H9 (cell line): ENCODE data around the gene CCDC178. TPM values are rescaled to one million over a fixed set of nuclear protein-coding genes. Genes with fewer than 3 reads are reported as not detected.

ENCODE experiments used
- DNase-seq: peaks from one replicate; pipeline ENCODE4 v3.0.0-alpha.2; 2017
- H2AFZ ChIP-seq: one replicate; pipeline ENCODE4 v1.6.1; 2013; ENCODE audit warnings: mild to moderate bottlenecking, low read length, control low read depth, moderate library complexity
- H2AK5ac ChIP-seq: 2 replicates; pipeline ENCODE4 v1.6.1; 2013; ENCODE audit warnings: low read length, control low read depth, mixed read lengths; ENCODE audit not compliant: insufficient read length
- H2BK120ac ChIP-seq: one replicate; pipeline ENCODE4 v1.6.1; 2013; ENCODE audit warnings: low read depth, mild to moderate bottlenecking, low read length, control low read depth, inconsistent platforms; ENCODE audit not compliant: poor library complexity, severe bottlenecking
- H2BK12ac ChIP-seq: 2 replicates; pipeline ENCODE4 v1.6.1; 2013; ENCODE audit warnings: low read length, control low read depth, mixed read lengths, low read depth; ENCODE audit not compliant: insufficient read length
- H2BK15ac ChIP-seq: 2 replicates; pipeline ENCODE4 v1.6.1; 2013; ENCODE audit warnings: low read depth, low read length, control low read depth
- H2BK20ac ChIP-seq: one replicate; pipeline ENCODE4 v1.6.1; 2013; ENCODE audit warnings: low read depth, mild to moderate bottlenecking, low read length, control low read depth, inconsistent platforms; ENCODE audit not compliant: poor library complexity, severe bottlenecking
- H2BK5ac ChIP-seq: 2 replicates; pipeline ENCODE4 v1.6.1; 2013; ENCODE audit warnings: low read length, control low read depth, mixed read lengths; ENCODE audit not compliant: insufficient read length
- H3K14ac ChIP-seq: 2 replicates; pipeline ENCODE4 v1.6.1; 2013; ENCODE audit warnings: low read length, control low read depth; ENCODE audit not compliant: insufficient read depth
- H3K18ac ChIP-seq: 2 replicates; pipeline ENCODE4 v1.6.1; 2013; ENCODE audit warnings: low read depth, mild to moderate bottlenecking, mixed read lengths, low read length, control low read depth; ENCODE audit not compliant: insufficient read length
- H3K23ac ChIP-seq: 2 replicates; pipeline ENCODE4 v1.6.1; 2013; ENCODE audit warnings: low read length, control low read depth, mixed read lengths, low read depth; ENCODE audit not compliant: insufficient read length
- H3K23me2 ChIP-seq: 2 replicates; pipeline ENCODE4 v1.6.1; 2013; ENCODE audit warnings: low read depth, mild to moderate bottlenecking, mixed read lengths, low read length, control low read depth; ENCODE audit not compliant: insufficient read length, poor library complexity, severe bottlenecking
- H3K27ac ChIP-seq: 2 replicates; pipeline ENCODE4 v1.5.1; 2013; ENCODE audit warnings: low read length, control low read depth, mixed read lengths, low read depth; ENCODE audit not compliant: insufficient read length
- H3K27me3 ChIP-seq: 2 replicates; pipeline ENCODE4 v1.6.1; 2013; ENCODE audit warnings: low read length, control low read depth, inconsistent platforms; ENCODE audit not compliant: insufficient read depth
- H3K4ac ChIP-seq: 2 replicates; pipeline ENCODE4 v1.6.1; 2013; ENCODE audit warnings: low read depth, mild to moderate bottlenecking, control low read depth, inconsistent platforms, low read length, moderate library complexity
- H3K4me1 ChIP-seq: 2 replicates; pipeline ENCODE4 v1.6.1; 2013; ENCODE audit warnings: low read length, control low read depth, inconsistent platforms; ENCODE audit not compliant: insufficient read depth
- H3K4me2 ChIP-seq: 2 replicates; pipeline ENCODE4 v1.6.1; 2013; ENCODE audit warnings: low read length, control low read depth, mixed read lengths; ENCODE audit not compliant: insufficient read length, insufficient read depth
- H3K56ac ChIP-seq: 2 replicates; pipeline ENCODE4 v1.6.1; 2013; ENCODE audit warnings: low read depth, mild to moderate bottlenecking, mixed read lengths, low read length, control low read depth; ENCODE audit not compliant: insufficient read length
- H3K79me1 ChIP-seq: 2 replicates; pipeline ENCODE4 v1.6.1; 2013; ENCODE audit warnings: low read depth, mild to moderate bottlenecking, moderate library complexity, low read length, control low read depth, inconsistent platforms; ENCODE audit not compliant: insufficient read depth, poor library complexity, severe bottlenecking
- H3K79me2 ChIP-seq: 2 replicates; pipeline ENCODE4 v1.6.1; 2013; ENCODE audit warnings: low read length, control low read depth, inconsistent platforms; ENCODE audit not compliant: insufficient read depth
- H3K9ac ChIP-seq: 2 replicates; pipeline ENCODE4 v1.6.1; 2013; ENCODE audit warnings: low read length, control low read depth, mixed read lengths; ENCODE audit not compliant: insufficient read length; ENCODE audit errors: extremely low read depth
- H3K9me3 ChIP-seq: one replicate; pipeline ENCODE4 v1.6.1; 2013; ENCODE audit warnings: low read depth, low read length, inconsistent platforms; ENCODE audit not compliant: control insufficient read depth
- H3T11ph ChIP-seq: one replicate; pipeline ENCODE4 v1.6.1; 2013; ENCODE audit warnings: mild to moderate bottlenecking, low read length, control low read depth, inconsistent platforms
- H4K20me1 ChIP-seq: one replicate; pipeline ENCODE4 v1.6.1; 2013; ENCODE audit not compliant: control insufficient read depth, insufficient read length, insufficient read depth
- H4K5ac ChIP-seq: 2 replicates; pipeline ENCODE4 v1.6.1; 2013; ENCODE audit warnings: low read depth, mild to moderate bottlenecking, mixed read lengths, low read length, control low read depth; ENCODE audit not compliant: insufficient read length
- H4K8ac ChIP-seq: replicated peaks from 2 replicates; pipeline ENCODE4 v1.6.1; 2013; ENCODE audit warnings: low read length, control low read depth, mixed read lengths, low read depth; ENCODE audit not compliant: insufficient read length
- H4K91ac ChIP-seq: 2 replicates; pipeline ENCODE4 v1.6.1; 2013; ENCODE audit warnings: low read depth, mild to moderate bottlenecking, moderate library complexity, mixed read lengths, low read length, control low read depth; ENCODE audit not compliant: insufficient read length
- H3K27ac Mint-ChIP-seq, 3 experiments: 2 replicates in 2 of 3; 3 replicates in 1 of 3; pipeline ENCODE4 v1.8.0; 2020 to 2021; ENCODE audit warnings: mixed read lengths in 3 of 3, mild to moderate bottlenecking in 1 of 3, moderate library complexity in 1 of 3
- H3K27me3 Mint-ChIP-seq: 2 replicates; pipeline ENCODE4 v1.8.0; 2021; ENCODE audit warnings: low read depth, mild to moderate bottlenecking, moderate library complexity, mixed read lengths
- H3K36me3 Mint-ChIP-seq, 3 experiments: 2 replicates in 2 of 3; 3 replicates in 1 of 3; pipeline ENCODE4 v1.8.0; 2020 to 2021; ENCODE audit warnings: low read depth in 3 of 3, mixed read lengths in 3 of 3; ENCODE audit not compliant: insufficient read depth in 1 of 3
- H3K4me1 Mint-ChIP-seq, 2 experiments: 2 replicates each; pipeline ENCODE4 v1.8.0; 2020; ENCODE audit warnings: mixed read lengths in 2 of 2
- H3K4me3 Mint-ChIP-seq, 2 experiments: 2 replicates in 1 of 2; 3 replicates in 1 of 2; pipeline ENCODE4 v1.8.0; 2020 to 2021; ENCODE audit warnings: mild to moderate bottlenecking in 2 of 2, mixed read lengths in 2 of 2, moderate library complexity in 1 of 2
- H3K9me3 Mint-ChIP-seq, 2 experiments: 2 replicates in 1 of 2; 3 replicates in 1 of 2; pipeline ENCODE4 v1.8.0; 2020; ENCODE audit warnings: mild to moderate bottlenecking in 2 of 2, mixed read lengths in 2 of 2, moderate library complexity in 1 of 2
- CTCF ChIP-seq: fragments of 200-600 bp; sonication (generic); conservative IDR thresholded peaks from 3 replicates; pipeline ENCODE4 v1.8.0; 2021; ENCODE audit warnings: antibody characterized with exemption, mild to moderate bottlenecking
- WGBS: extraction: QIAGEN DNeasy Blood & Tissue Kit; methylation state at CpG from one replicate; pipeline ENCODE4 v1.1.7; 2013; ENCODE audit warnings: missing lambda C conversion rate, low lambda C conversion rate, mixed read lengths; ENCODE audit not compliant: insufficient read length; ENCODE audit errors: extremely low coverage; 5-methylcytosine and 5-hydroxymethylcytosine counted together
- total RNA-seq: library from RNA; stranded (reverse); gene quantifications from 2 replicates; pipeline ENCODE4 v1.2.1, GENCODE V29; 2021

The CCDC178 gene
- total RNA-seq, 1 experiment from 2014 or later, result not detected

DNA sequence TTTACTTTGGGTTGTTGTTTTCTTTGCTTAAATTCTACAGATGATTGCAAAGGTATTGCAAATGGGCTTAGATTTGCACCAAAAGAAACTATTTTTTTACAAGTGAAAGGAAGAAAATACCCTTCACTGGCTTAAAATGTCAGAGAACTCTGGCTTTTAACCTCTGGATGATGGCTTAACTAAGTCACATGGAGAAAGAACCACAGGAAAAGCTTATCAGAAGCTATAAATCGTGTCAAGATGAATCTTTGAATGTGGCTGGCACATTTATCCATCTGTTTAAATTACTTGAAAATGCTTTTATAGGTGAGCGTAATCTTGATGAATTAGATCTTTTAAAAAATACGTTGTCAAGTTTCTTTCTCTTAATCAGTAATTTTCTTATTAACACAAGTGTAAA lies 32.0 kb upstream of the CCDC178 start:
- Mint-ChIP-seq H3K4me1 (peaks cover 2 to 12% of the 10 kb centered on the region in 2 experiments; a peak in 3 of 4 replicates), H3K4me3 (no peak overlapping the region), H3K27me3 (no peaks in the 10 kb centered on the region), H3K9me3 (no peaks in the 10 kb centered on the region), H3K27ac (peak overlapping the region in 1 of 3 experiments; percentile 32; a peak in 1 of 7 replicates), H3K36me3 (no peaks in the 10 kb centered on the region)
- Histone ChIP-seq H4K5ac (no peak overlapping the region), H2AK5ac (no peak overlapping the region), H3K4ac (no peak overlapping the region), H3K27me3 (no peaks in the 10 kb centered on the region), H3K23me2 (no peaks in the 10 kb centered on the region), H3K79me1 (no peaks in the 10 kb centered on the region), H3K18ac (no peak overlapping the region), H3K9me3 (no peaks in the 10 kb centered on the region), H3K23ac (no peak overlapping the region), H2BK15ac (no peak overlapping the region), H4K20me1 (no peaks in the 10 kb centered on the region), H3K14ac (no peak overlapping the region), H4K91ac (no peak overlapping the region), H3K4me2 (no peak overlapping the region), H3T11ph (no peak overlapping the region), H2BK12ac (no peak overlapping the region), H3K79me2 (no peaks in the 10 kb centered on the region), H3K4me1 (peaks cover 3% of the 10 kb centered on the region; the same call in 1 of the 2 replicates), H3K9ac (no peak overlapping the region), H2AFZ (no peak overlapping the region), H3K27ac (no peak overlapping the region), H2BK120ac (no peak overlapping the region), H4K8ac (no peak overlapping the region), H2BK5ac (no peak overlapping the region), H3K56ac (no peak overlapping the region), H2BK20ac (no peak overlapping the region)
- no peak for TF ChIP-seq CTCF
- no peak for DNase-seq
- no CpG with 5 or more reads among the region's 3 CpGs for WGBS
